ENCODE measurements around the gene CYP2E1.
A peak's percentile ranks its signal among the peaks of the same experiment; 100 is the strongest.
"Not testable (repeated sequence)": the region's sequence is repeated elsewhere in the genome, so short reads cannot be mapped to it uniquely, and the experiment has no call there.

The CYP2E1 gene

GRCh38 chr10:133528845-133529575 is 1.8 kb downstream of the CYP2E1 start:
- peak; percentile 4 for DNase-seq

GRCh38 chr10:133529576-133529946 is 2.4 kb downstream of the CYP2E1 start:
- no peak for DNase-seq

DNA sequence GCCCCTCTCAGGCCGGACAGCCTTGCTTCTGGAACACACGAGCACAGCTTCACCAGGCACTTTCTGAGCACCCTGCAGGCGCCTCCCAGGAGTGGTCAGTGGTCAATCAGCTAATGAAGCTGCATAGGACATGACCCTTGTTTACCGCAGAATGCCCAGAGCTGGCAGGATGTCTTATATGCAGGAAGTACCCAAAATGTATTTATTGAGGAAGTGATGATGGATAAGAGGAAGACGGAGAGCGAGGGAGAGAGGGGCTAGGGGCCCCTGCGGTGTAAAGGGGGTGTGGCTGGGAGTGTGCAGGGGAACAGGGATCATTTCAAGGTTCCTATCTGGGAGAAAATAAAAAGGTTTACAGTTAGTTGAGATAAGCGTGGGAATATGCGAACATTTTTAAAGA is 3.3 kb downstream of the CYP2E1 start:
- no peak for DNase-seq

- no peak for DNase-seq
These were observed 5.7 kb downstream of the CYP2E1 start for GRCh38 chr10:133532871-133533270.

GRCh38 chr10:133534417-133534816 is 7.3 kb downstream of the CYP2E1 start:
- no peak for DNase-seq

DNA sequence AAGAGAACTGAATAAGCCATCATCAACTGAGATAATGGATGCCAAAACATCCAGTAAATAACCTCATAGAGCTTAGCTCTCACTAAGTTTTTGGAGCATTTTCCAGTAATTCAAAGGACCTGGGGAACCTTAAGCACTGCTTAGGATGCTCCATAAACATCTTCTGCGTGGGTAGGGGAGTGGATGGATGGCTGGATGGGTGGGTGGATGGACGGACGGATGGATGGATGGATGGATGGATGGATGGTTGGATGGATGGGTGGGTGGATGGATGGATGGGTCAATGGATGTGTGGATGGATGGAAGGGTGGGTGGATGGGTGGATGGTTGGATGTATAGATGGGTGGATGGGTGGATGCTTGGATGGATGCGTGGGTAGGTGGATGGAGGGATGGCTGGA is 9.0 kb downstream of the CYP2E1 start:
- DNase-seq: no peak

- DNase-seq: no peak
These were observed 10.7 kb downstream of the CYP2E1 start for GRCh38 chr10:133537546-133538545.

DNA sequence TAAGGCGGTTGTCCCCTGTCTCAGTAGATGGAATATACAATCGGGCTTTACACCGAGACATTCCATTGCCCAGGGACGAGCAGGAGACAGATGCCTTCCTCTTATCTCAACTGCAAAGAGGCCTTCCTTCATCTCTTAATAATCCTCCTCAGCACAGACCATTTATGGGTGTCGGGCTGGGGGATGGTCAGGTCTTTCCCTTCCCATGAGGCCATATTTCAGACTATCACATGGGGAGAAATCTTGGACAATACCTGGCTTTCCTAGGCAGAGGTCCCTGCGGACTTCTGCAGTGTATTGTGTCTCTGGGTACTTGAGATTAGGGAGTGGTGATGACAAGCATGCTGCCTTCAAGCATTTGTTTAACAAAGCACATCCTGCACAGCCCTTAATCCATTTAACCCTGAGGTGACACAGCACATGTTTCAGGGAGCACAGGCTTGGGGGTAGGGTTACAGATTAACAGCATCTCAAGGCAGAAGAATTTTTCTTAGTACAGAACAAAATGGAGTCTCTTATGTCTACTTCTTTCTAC is 14.3 kb downstream of the CYP2E1 start:
- DNase-seq: not testable (repeated sequence)

DNA sequence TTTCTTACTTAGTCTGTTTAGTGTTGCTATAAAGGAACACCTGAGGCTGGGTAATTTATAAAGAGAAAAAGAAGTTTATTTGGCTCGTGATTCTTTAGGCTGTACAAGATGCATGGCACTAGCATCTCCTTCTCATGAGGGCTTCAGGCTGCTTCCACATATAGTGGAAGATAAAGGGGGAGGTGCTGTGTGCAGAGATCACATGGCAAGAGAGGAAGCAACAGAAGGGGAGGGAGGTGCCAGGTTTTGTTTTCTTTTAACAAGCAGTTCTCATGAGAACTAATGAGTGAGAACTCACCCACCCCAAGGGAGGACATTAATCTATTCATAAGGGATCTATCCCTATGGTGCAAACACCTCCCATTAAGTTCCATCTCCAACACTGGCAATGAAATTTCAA is 17.3 kb downstream of the CYP2E1 start:
- DNase-seq: no peak

GRCh38 chr10:133554600-133554999 is 27.4 kb downstream of the CYP2E1 start:
- DNase-seq: no peak

DNA sequence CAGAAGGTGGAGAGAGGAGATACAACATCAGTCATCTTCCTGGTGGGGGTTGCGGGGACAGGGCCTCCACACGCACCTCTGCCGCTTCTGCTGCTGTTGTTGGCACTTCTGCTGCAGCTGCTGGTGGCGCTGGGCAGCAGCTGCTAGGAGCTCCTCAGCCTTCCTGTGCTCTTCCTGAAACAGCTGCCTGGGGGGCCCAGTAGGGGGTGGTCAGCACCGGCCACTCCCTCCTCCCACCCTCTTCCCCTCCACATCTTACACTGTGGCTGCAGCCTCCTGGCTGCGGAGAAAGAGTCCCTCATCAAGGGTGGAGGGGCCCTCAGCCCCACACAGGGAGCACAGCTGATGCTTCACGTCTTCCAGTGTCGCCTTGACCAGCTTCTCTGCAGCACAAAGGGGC is 28.4 kb downstream of the CYP2E1 start:
- DNase-seq: no peak

GRCh38 chr10:133557381-133557780 is 30.2 kb downstream of the CYP2E1 start:
- DNase-seq: no peak

GRCh38 chr10:133559216-133559615 is 32.1 kb downstream of the CYP2E1 start:
- DNase-seq: no peak

DNA sequence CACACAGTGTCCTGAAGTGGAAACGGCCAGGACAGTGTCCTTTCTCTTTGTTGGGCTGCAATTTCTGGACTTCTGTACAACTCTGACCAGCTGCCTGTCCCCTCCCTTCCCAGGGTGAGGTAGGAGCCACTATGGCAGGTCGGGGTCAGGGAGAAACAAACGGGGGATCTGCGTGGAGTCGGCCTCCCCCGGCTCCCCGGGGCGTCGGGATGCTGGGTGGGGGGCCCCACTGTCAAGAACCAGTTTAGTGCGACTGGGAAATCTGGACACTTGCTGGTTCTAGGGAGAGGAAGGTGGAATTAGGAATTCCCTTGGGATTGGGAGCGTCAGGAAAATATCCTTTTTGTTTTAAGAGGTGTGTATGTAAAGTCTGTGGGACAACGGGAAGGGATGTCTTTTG is 37.7 kb downstream of the CYP2E1 start:
- no peak for DNase-seq

DNA sequence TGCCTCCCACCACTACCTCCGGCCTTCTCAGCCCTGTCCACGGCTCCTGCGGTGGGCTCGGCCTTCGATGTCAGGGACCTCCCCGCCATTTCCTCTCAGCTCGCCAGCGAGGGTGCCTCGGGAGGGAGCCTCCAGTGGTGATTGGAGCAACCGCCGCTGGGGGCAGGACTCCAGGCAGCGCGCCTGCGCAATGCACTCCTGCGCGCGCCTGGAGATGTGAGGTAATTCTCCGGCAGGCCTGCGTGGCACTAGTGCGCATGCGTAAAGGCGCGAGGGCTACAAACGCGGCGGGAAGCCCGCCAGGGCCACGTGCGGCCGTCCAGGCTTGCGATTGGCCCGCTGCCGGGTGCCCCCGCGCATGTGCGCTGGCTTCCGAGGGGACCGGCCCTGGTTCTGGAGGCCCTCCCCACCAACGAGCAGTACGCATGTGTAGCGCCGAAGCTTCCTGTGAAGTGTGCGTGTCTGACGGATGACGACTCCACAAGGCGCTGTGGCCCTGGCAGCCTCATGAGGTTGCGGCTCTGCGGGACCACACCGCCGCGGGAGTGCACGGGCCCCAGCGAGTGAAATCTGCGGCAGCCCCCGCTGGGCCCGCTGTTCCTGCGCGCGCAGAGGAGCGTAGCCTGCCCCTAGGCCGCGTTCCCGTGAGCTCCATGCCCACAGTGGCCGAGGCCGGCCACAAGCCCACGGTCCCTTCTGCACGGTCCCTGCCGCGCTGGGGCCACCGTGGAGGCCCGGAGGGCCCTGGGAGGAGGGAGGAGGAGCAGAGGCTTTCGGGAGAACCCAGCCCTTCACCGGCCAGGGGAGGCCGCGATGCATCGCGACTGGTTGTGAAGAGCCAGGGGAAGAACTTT is 38.5 kb downstream of the CYP2E1 start, which contains the start of gene SYCE1:
Gene SYCE1, minus strand, starts transcription at position 143 of the 854 bp plus-strand sequence. Its CDS starts 54 bp downstream, at position 89.
- DNase-seq: no peak

GRCh38 chr10:133567119-133567518 is 40.0 kb downstream of the CYP2E1 start:
- DNase-seq: no peak

DNA sequence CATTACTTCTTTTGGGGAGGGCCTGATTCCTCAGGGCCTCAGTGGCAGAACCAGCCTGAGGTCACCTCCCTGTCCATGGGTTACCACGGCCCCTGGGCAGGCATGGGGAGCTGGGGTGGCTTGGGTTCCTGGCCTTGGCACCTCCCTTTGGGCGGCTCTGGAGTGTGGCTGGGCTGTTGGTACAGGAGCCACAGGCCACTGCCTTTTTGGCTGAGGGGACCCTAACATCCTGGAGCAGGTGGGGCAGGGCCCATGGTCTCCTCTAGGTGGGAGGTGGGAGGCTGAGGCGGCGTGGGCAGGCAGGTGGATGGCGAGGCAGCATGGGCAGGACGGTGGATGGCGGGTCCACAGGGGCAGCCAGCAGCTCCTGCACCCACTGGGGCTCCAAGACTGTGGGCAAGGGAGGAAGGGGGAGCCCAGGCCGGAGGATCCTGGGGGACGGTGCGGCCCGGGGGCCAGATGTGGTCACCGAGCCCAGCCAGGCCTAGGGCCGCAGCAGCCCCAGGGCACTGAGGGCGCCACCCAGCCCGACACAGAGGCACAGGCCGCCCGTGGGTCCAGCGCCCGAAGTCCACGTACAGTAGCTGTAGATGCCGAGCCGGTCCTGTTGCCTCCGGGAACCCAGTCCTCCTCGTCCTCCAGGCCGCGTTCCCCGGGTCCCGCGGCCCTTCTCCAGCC is 40.6 kb downstream of the CYP2E1 start:
- DNase-seq: no peak

DNA sequence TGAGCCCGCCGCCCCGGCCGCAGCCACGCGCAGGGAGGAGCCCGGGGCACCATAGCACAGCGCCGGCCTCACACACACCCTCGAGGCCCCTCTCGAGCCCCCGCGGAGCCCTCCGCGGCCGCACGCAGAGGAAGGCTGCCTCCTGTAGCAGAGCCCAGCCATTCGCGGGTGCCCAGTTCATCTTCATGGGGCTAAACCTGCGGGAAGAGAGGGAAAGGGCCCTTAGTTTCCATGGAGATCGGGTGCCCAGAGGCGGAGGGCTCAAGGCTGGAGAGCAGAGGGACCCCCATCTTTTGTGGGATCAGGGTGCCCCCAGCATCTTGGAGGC is 41.1 kb downstream of the CYP2E1 start:
- no peak for DNase-seq

- DNase-seq: not testable (repeated sequence)
These were observed 41.8 kb downstream of the CYP2E1 start for GRCh38 chr10:133568831-133569527.

DNA sequence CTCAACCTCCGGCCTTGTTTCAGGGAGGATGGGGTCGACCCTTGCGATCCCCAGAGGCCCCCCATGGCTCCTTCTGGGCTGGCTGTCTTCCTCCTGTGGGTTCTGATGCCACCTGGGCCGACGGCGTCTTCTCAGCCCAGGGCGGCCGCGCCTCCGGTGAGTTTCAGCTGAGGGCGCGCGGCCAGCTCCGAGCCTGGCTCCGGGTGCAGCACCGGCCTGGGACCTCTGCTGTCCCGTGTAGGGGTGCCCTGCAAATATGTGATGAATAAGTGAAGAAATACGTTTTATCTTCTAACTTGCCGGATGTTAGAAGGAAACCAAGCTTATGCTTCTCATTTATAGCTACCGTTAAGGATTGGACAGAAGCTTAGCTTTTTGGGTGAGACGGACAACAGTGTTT is 42.6 kb downstream of the CYP2E1 start:
- not testable (repeated sequence) for DNase-seq

DNA sequence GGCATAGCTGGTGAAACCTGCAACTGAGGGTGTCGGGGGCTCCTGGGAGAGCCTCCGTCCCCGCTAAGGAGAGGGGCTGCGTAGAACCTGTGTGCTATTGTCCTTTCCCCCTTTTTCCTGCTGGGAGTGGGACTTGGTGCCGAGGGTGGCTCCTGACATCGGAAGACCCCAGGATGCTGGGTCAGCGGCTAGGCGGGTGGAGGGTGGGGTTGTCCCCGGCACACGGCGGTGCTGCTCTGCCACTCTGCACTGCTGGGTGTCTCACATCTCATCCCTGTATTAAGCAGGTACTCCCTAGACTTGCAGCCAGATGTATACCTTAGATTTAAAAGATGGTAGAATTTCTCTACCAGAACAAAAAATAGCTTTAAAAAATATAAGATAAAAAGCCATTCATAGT is 44.9 kb downstream of the CYP2E1 start:
- not testable (repeated sequence) for DNase-seq

All from fibroblast of skin of right biceps (primary cell).